H9 (cell line): ENCODE data around the gene MCU. TPM values are rescaled to one million over a fixed set of nuclear protein-coding genes. Genes with fewer than 3 reads are reported as not detected.

Experiments
- DNase-seq: peaks from one replicate; pipeline ENCODE4 v3.0.0-alpha.2; 2017
- H2AFZ ChIP-seq: one replicate; pipeline ENCODE4 v1.6.1; 2013; ENCODE audit warnings: mild to moderate bottlenecking, low read length, control low read depth, moderate library complexity
- H2AK5ac ChIP-seq: 2 replicates; pipeline ENCODE4 v1.6.1; 2013; ENCODE audit warnings: low read length, control low read depth, mixed read lengths; ENCODE audit not compliant: insufficient read length
- H2BK120ac ChIP-seq: one replicate; pipeline ENCODE4 v1.6.1; 2013; ENCODE audit warnings: low read depth, mild to moderate bottlenecking, low read length, control low read depth, inconsistent platforms; ENCODE audit not compliant: poor library complexity, severe bottlenecking
- H2BK12ac ChIP-seq: 2 replicates; pipeline ENCODE4 v1.6.1; 2013; ENCODE audit warnings: low read length, control low read depth, mixed read lengths, low read depth; ENCODE audit not compliant: insufficient read length
- H2BK15ac ChIP-seq: 2 replicates; pipeline ENCODE4 v1.6.1; 2013; ENCODE audit warnings: low read depth, low read length, control low read depth
- H2BK20ac ChIP-seq: one replicate; pipeline ENCODE4 v1.6.1; 2013; ENCODE audit warnings: low read depth, mild to moderate bottlenecking, low read length, control low read depth, inconsistent platforms; ENCODE audit not compliant: poor library complexity, severe bottlenecking
- H2BK5ac ChIP-seq: 2 replicates; pipeline ENCODE4 v1.6.1; 2013; ENCODE audit warnings: low read length, control low read depth, mixed read lengths; ENCODE audit not compliant: insufficient read length
- H3K14ac ChIP-seq: 2 replicates; pipeline ENCODE4 v1.6.1; 2013; ENCODE audit warnings: low read length, control low read depth; ENCODE audit not compliant: insufficient read depth
- H3K18ac ChIP-seq: 2 replicates; pipeline ENCODE4 v1.6.1; 2013; ENCODE audit warnings: low read depth, mild to moderate bottlenecking, mixed read lengths, low read length, control low read depth; ENCODE audit not compliant: insufficient read length
- H3K23ac ChIP-seq: 2 replicates; pipeline ENCODE4 v1.6.1; 2013; ENCODE audit warnings: low read length, control low read depth, mixed read lengths, low read depth; ENCODE audit not compliant: insufficient read length
- H3K23me2 ChIP-seq: 2 replicates; pipeline ENCODE4 v1.6.1; 2013; ENCODE audit warnings: low read depth, mild to moderate bottlenecking, mixed read lengths, low read length, control low read depth; ENCODE audit not compliant: insufficient read length, poor library complexity, severe bottlenecking
- H3K27ac ChIP-seq: 2 replicates; pipeline ENCODE4 v1.5.1; 2013; ENCODE audit warnings: low read length, control low read depth, mixed read lengths, low read depth; ENCODE audit not compliant: insufficient read length
- H3K27me3 ChIP-seq: 2 replicates; pipeline ENCODE4 v1.6.1; 2013; ENCODE audit warnings: low read length, control low read depth, inconsistent platforms; ENCODE audit not compliant: insufficient read depth
- H3K4ac ChIP-seq: 2 replicates; pipeline ENCODE4 v1.6.1; 2013; ENCODE audit warnings: low read depth, mild to moderate bottlenecking, control low read depth, inconsistent platforms, low read length, moderate library complexity
- H3K4me1 ChIP-seq: 2 replicates; pipeline ENCODE4 v1.6.1; 2013; ENCODE audit warnings: low read length, control low read depth, inconsistent platforms; ENCODE audit not compliant: insufficient read depth
- H3K4me2 ChIP-seq: 2 replicates; pipeline ENCODE4 v1.6.1; 2013; ENCODE audit warnings: low read length, control low read depth, mixed read lengths; ENCODE audit not compliant: insufficient read length, insufficient read depth
- H3K56ac ChIP-seq: 2 replicates; pipeline ENCODE4 v1.6.1; 2013; ENCODE audit warnings: low read depth, mild to moderate bottlenecking, mixed read lengths, low read length, control low read depth; ENCODE audit not compliant: insufficient read length
- H3K79me1 ChIP-seq: 2 replicates; pipeline ENCODE4 v1.6.1; 2013; ENCODE audit warnings: low read depth, mild to moderate bottlenecking, moderate library complexity, low read length, control low read depth, inconsistent platforms; ENCODE audit not compliant: insufficient read depth, poor library complexity, severe bottlenecking
- H3K79me2 ChIP-seq: 2 replicates; pipeline ENCODE4 v1.6.1; 2013; ENCODE audit warnings: low read length, control low read depth, inconsistent platforms; ENCODE audit not compliant: insufficient read depth
- H3K9ac ChIP-seq: 2 replicates; pipeline ENCODE4 v1.6.1; 2013; ENCODE audit warnings: low read length, control low read depth, mixed read lengths; ENCODE audit not compliant: insufficient read length; ENCODE audit errors: extremely low read depth
- H3K9me3 ChIP-seq: one replicate; pipeline ENCODE4 v1.6.1; 2013; ENCODE audit warnings: low read depth, low read length, inconsistent platforms; ENCODE audit not compliant: control insufficient read depth
- H3T11ph ChIP-seq: one replicate; pipeline ENCODE4 v1.6.1; 2013; ENCODE audit warnings: mild to moderate bottlenecking, low read length, control low read depth, inconsistent platforms
- H4K20me1 ChIP-seq: one replicate; pipeline ENCODE4 v1.6.1; 2013; ENCODE audit not compliant: control insufficient read depth, insufficient read length, insufficient read depth
- H4K5ac ChIP-seq: 2 replicates; pipeline ENCODE4 v1.6.1; 2013; ENCODE audit warnings: low read depth, mild to moderate bottlenecking, mixed read lengths, low read length, control low read depth; ENCODE audit not compliant: insufficient read length
- H4K8ac ChIP-seq: replicated peaks from 2 replicates; pipeline ENCODE4 v1.6.1; 2013; ENCODE audit warnings: low read length, control low read depth, mixed read lengths, low read depth; ENCODE audit not compliant: insufficient read length
- H4K91ac ChIP-seq: 2 replicates; pipeline ENCODE4 v1.6.1; 2013; ENCODE audit warnings: low read depth, mild to moderate bottlenecking, moderate library complexity, mixed read lengths, low read length, control low read depth; ENCODE audit not compliant: insufficient read length
- H3K27ac Mint-ChIP-seq, 3 experiments: 2 replicates in 2 of 3; 3 replicates in 1 of 3; pipeline ENCODE4 v1.8.0; 2020 to 2021; ENCODE audit warnings: mixed read lengths in 3 of 3, mild to moderate bottlenecking in 1 of 3, moderate library complexity in 1 of 3
- H3K27me3 Mint-ChIP-seq: 2 replicates; pipeline ENCODE4 v1.8.0; 2021; ENCODE audit warnings: low read depth, mild to moderate bottlenecking, moderate library complexity, mixed read lengths
- H3K36me3 Mint-ChIP-seq, 3 experiments: 2 replicates in 2 of 3; 3 replicates in 1 of 3; pipeline ENCODE4 v1.8.0; 2020 to 2021; ENCODE audit warnings: low read depth in 3 of 3, mixed read lengths in 3 of 3; ENCODE audit not compliant: insufficient read depth in 1 of 3
- H3K4me1 Mint-ChIP-seq, 2 experiments: 2 replicates each; pipeline ENCODE4 v1.8.0; 2020; ENCODE audit warnings: mixed read lengths in 2 of 2
- H3K4me3 Mint-ChIP-seq, 2 experiments: 2 replicates in 1 of 2; 3 replicates in 1 of 2; pipeline ENCODE4 v1.8.0; 2020 to 2021; ENCODE audit warnings: mild to moderate bottlenecking in 2 of 2, mixed read lengths in 2 of 2, moderate library complexity in 1 of 2
- H3K9me3 Mint-ChIP-seq, 2 experiments: 2 replicates in 1 of 2; 3 replicates in 1 of 2; pipeline ENCODE4 v1.8.0; 2020; ENCODE audit warnings: mild to moderate bottlenecking in 2 of 2, mixed read lengths in 2 of 2, moderate library complexity in 1 of 2
- CTCF ChIP-seq: fragments of 200-600 bp; sonication (generic); conservative IDR thresholded peaks from 3 replicates; pipeline ENCODE4 v1.8.0; 2021; ENCODE audit warnings: antibody characterized with exemption, mild to moderate bottlenecking
- WGBS: extraction: QIAGEN DNeasy Blood & Tissue Kit; methylation state at CpG from one replicate; pipeline ENCODE4 v1.1.7; 2013; ENCODE audit warnings: missing lambda C conversion rate, low lambda C conversion rate, mixed read lengths; ENCODE audit not compliant: insufficient read length; ENCODE audit errors: extremely low coverage; 5-methylcytosine and 5-hydroxymethylcytosine counted together
- total RNA-seq: library from RNA; stranded (reverse); gene quantifications from 2 replicates; pipeline ENCODE4 v1.2.1, GENCODE V29; 2021

Gene MCU
- total RNA-seq, 1 experiment from 2014 or later = 36.6 TPM

DNA sequence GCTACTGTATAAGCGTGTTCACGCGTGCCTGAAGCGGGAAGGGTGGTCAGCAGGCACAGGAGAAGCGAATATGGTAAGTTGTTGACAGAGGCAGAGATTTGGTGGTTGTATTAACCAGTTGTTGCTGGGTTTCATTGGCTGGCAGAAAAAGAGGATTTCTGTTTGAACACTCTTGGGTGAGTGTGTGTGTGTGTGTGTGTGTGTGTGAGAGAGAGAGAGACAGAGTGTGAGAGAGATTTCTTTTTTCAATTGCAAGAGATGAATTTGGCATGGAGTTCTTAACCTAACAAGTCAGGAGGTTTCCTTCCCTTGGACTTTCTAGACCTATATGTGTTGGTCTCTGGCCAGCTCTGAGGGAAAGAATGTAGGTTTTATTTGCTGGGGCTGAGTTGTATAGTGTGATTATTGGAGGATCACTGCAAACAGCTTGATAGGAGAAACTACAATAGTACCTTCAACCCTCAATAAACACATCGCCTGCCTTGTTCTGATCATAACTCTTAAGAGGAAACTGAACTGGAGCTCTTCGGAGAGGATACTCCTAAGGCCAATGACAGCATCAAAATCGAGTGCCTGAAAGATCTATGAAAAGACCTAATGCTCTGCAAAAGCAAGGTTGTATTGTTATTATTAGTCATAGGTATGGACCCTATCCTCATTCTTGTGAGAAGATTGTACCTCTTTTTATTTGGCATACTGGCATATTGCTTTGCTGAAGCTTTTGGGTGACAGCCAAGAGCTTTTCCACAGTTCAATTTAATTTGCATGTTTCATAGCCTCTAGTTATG is 1.2 kb downstream of the MCU start:
- H2AFZ ChIP-seq = no peak overlapping the region
- H3K4me2 ChIP-seq = peak overlapping the region; percentile 93
- peaks cover 4% of the 10 kb centered on the region for H3K79me1 ChIP-seq
- H2BK20ac ChIP-seq = no peak overlapping the region
- peaks cover 7% of the 10 kb centered on the region for H3K23me2 ChIP-seq
- peak overlapping the region; percentile 89; the same call in 1 of the 2 replicates for H3K14ac ChIP-seq
- H4K91ac ChIP-seq = no peak overlapping the region
- no peak overlapping the region for H2BK120ac ChIP-seq
- H3K27me3 ChIP-seq = no peaks in the 10 kb centered on the region
- peaks cover 24% of the 10 kb centered on the region; the same call in 1 of the 2 replicates for H3K79me2 ChIP-seq
- no peaks in the 10 kb centered on the region for H3K27me3 Mint-ChIP-seq
- no peaks in the 10 kb centered on the region; a peak in 1 of 5 replicates for H3K9me3 Mint-ChIP-seq
- H3K23ac ChIP-seq = no peak overlapping the region
- TF ChIP-seq CTCF = no peak
- H2AK5ac ChIP-seq = no peak overlapping the region
- no peak overlapping the region for H3K18ac ChIP-seq
- H3K4me3 Mint-ChIP-seq = peak overlapping the region; percentile 83 to 97
- H4K5ac ChIP-seq = no peak overlapping the region
- peak overlapping the region; percentile 90 for H3K9ac ChIP-seq
- no peak overlapping the region for H2BK15ac ChIP-seq
- H3K4me1 Mint-ChIP-seq = peaks cover 26 to 32% of the 10 kb centered on the region in 2 experiments
- no peaks in the 10 kb centered on the region for H4K20me1 ChIP-seq
- no peaks in the 10 kb centered on the region for H3K9me3 ChIP-seq
- no peak overlapping the region for H3K4ac ChIP-seq
- no peak overlapping the region for H2BK12ac ChIP-seq
- no peaks in the 10 kb centered on the region for H3K36me3 Mint-ChIP-seq
- H4K8ac ChIP-seq = no peak overlapping the region
- H3T11ph ChIP-seq = no peak overlapping the region
- no CpG with 5 or more reads among the region's 8 CpGs for WGBS
- H3K56ac ChIP-seq = no peak overlapping the region
- no peak overlapping the region for H3K27ac ChIP-seq
- H3K4me1 ChIP-seq = peaks cover 8% of the 10 kb centered on the region; the same call in 1 of the 2 replicates
- H3K27ac Mint-ChIP-seq = peak overlapping the region in 2 of 3 experiments; percentile 25 to 91; a peak in 4 of 7 replicates
- no peak overlapping the region for H2BK5ac ChIP-seq
- DNase-seq = no peak
